PC-3 (cell line): Measurements from ENCODE around the gene PHLDA3. TPM values are rescaled to one million over a fixed set of nuclear protein-coding genes. Genes with fewer than 3 reads are reported as not detected.

ENCODE experiments used
- ATAC-seq: fragments of 200-7000 bp; cut with Tn5 transposase; 2 replicates; pipeline ENCODE4 v1.9.1; 2020; ENCODE audit warnings: mild to moderate bottlenecking, moderate library complexity
- BruUV-seq: library from RNA; stranded (reverse); fragments of 400-500 nt; replicated peaks from 2 replicates; lab custom pipeline; 2021; lab: Mats Ljungman, UMichigan
- CTCF ChIA-PET: fragments of 300-600 bp; sonication (Branson Sonifier 250); formaldehyde crosslinking; loops from one replicate; lab custom pipeline; 2022; ENCODE audit warnings: antibody characterized with exemption; lab: Charles Lee
- POLR2A ChIA-PET: fragments of 300-600 bp; sonication (Branson Sonifier 250); formaldehyde crosslinking; loops from one replicate; lab custom pipeline; 2022; ENCODE audit warnings: antibody characterized with exemption; ENCODE audit not compliant: unreplicated experiment; lab: Charles Lee
- DNase-seq: peaks from one replicate; pipeline ENCODE4 v3.0.0-alpha.2; 2015
- H2AFZ ChIP-seq: fragments of 300-600 bp; sonication (generic); 2 replicates; pipeline ENCODE4 v1.6.0; 2016; ENCODE audit warnings: antibody characterized with exemption, low read length
- H3F3A ChIP-seq: fragments of 300-600 bp; sonication (generic); one replicate; pipeline ENCODE4 v1.6.0; 2017; ENCODE audit warnings: antibody characterized with exemption, low read length, control low read depth, mild to moderate bottlenecking; ENCODE audit not compliant: unreplicated experiment
- H3K27ac ChIP-seq: fragments of 300-600 bp; sonication (generic); 2 replicates; pipeline ENCODE4 v1.5.1; 2016; ENCODE audit warnings: mild to moderate bottlenecking, low read length
- H3K27me3 ChIP-seq: fragments of 300-600 bp; sonication (generic); 2 replicates; pipeline ENCODE4 v1.6.1; 2016; ENCODE audit warnings: low read length, mixed read lengths
- H3K36me3 ChIP-seq: fragments of 300-600 bp; sonication (generic); 2 replicates; pipeline ENCODE4 v1.6.1; 2016; ENCODE audit warnings: low read depth, mixed run types, low read length, mixed read lengths
- H3K4me1 ChIP-seq: fragments of 300-600 bp; sonication (generic); 2 replicates; pipeline ENCODE4 v1.5.1; 2016; ENCODE audit warnings: low read length; ENCODE audit not compliant: insufficient read depth
- H3K4me2 ChIP-seq: fragments of 300-600 bp; sonication (generic); 2 replicates; pipeline ENCODE4 v1.6.0; 2016; ENCODE audit warnings: low read length
- H3K4me3 ChIP-seq: fragments of 300-600 bp; sonication (generic); 2 replicates; pipeline ENCODE4 v1.5.1; 2016; ENCODE audit warnings: mild to moderate bottlenecking, low read length, mixed read lengths
- H3K79me2 ChIP-seq: fragments of 300-600 bp; sonication (generic); 2 replicates; pipeline ENCODE4 v1.6.1; 2017; ENCODE audit warnings: low read length, mixed read lengths
- H3K9ac ChIP-seq: fragments of 300-600 bp; sonication (generic); 2 replicates; pipeline ENCODE4 v1.6.0; 2016; ENCODE audit warnings: mild to moderate bottlenecking, low read length
- H3K9me2 ChIP-seq: fragments of 300-600 bp; sonication (generic); replicated peaks from 2 replicates; pipeline ENCODE4 v1.6.1; 2016; ENCODE audit warnings: mixed run types, low read length, mixed read lengths
- H3K9me3 ChIP-seq: fragments of 300-600 bp; sonication (generic); 2 replicates; pipeline ENCODE4 v1.6.1; 2016; ENCODE audit warnings: low read length, mixed read lengths
- H4K20me1 ChIP-seq: fragments of 300-600 bp; sonication (generic); 2 replicates; pipeline ENCODE4 v1.6.1; 2016; ENCODE audit warnings: low read length, mixed read lengths
- CTCF ChIP-seq: fragments of 300-600 bp; sonication (generic); conservative IDR thresholded peaks from 2 replicates; pipeline ENCODE4 v1.5.1; 2017; ENCODE audit warnings: antibody characterized with exemption, low read depth, mild to moderate bottlenecking, low read length
- EZH2 ChIP-seq: fragments of 300-600 bp; sonication (generic); IDR thresholded peaks from one replicate; pipeline ENCODE4 v1.6.1; 2017; ENCODE audit warnings: antibody characterized with exemption, mild to moderate bottlenecking, low read length; ENCODE audit not compliant: unreplicated experiment
- EZH2phosphoT487 ChIP-seq: fragments of 300-600 bp; sonication (generic); IDR thresholded peaks from 2 replicates; pipeline ENCODE4 v1.6.1; 2018; ENCODE audit warnings: mild to moderate bottlenecking, antibody characterized with exemption, low read length, borderline replicate concordance
- intact Hi-C: fragments of 100-400 bp; cut with micrococcal nuclease; formaldehyde crosslinking; loops from 2 replicates; pipeline ENCODE4 v1.9.0; 2023
- total RNA-seq: library from RNA; depleted of rRNA; stranded (reverse); fragments of >200 nt; gene quantifications from 2 replicates; pipeline ENCODE4 v1.2.3, GENCODE V29; 2014

The PHLDA3 gene
- total RNA-seq, 1 experiment from 2014 or later = 216 TPM

GRCh38 chr1:201506092-201506491 lies 37.1 kb upstream of the PHLDA3 start:
- H3K4me1 ChIP-seq = peaks cover 73% of the 10 kb centered on the region

GRCh38 chr1:201505503-201505890 lies 36.5 kb upstream of the PHLDA3 start:
- Histone ChIP-seq H3K4me1 (peaks cover 68% of the 10 kb centered on the region), H3K27ac (peak overlapping the region; percentile 89)
- no TSS peak for BruUV-seq

More at GRCh38 chr1:201506092-201506491, 37.1 kb upstream of the PHLDA3 start:
- Histone ChIP-seq H3K9me2 (no peaks in the 10 kb centered on the region), H3K27ac (peak overlapping the region; percentile 89), H4K20me1 (peaks cover 8% of the 10 kb centered on the region; the same call in 1 of the 2 replicates), H3K9ac (peak overlapping the region; percentile 83), H3F3A (no peaks in the 10 kb centered on the region), H3K4me2 (peak overlapping the region; percentile 95), H3K79me2 (peaks cover 60% of the 10 kb centered on the region), H3K36me3 (no peaks in the 10 kb centered on the region), H3K27me3 (no peaks in the 10 kb centered on the region), H3K4me3 (peak overlapping the region; percentile 76), H3K9me3 (no peaks in the 10 kb centered on the region), H2AFZ (no peak overlapping the region)
- TF ChIP-seq EZH2phosphoT487 = no peak
- BruUV-seq = TSS peak; percentile 45
- CTCF ChIA-PET = interaction anchor here (1.7 kb wide), 1 partner anchor 25 kb away, joined by 8 read pairs; no protein-coding TSS in a partner anchor
- DNase-seq = no peak
- POLR2A ChIA-PET = interaction anchor here (0.7 to 1.2 kb wide), 2 partner anchors 26 to 506 kb away, joined by 8 to 11 read pairs; no protein-coding TSS in a partner anchor
- ATAC-seq = no peak
- intact Hi-C loops = loop anchor here (2.0 kb wide), 1 partner anchor 17 kb away; no protein-coding TSS in a partner anchor

More at GRCh38 chr1:201505503-201505890, 36.5 kb upstream of the PHLDA3 start:
- TF ChIP-seq EZH2 = no peak
- no peak for TF ChIP-seq EZH2phosphoT487
- no peak for TF ChIP-seq CTCF
- H2AFZ ChIP-seq = no peak overlapping the region
- H3K9ac ChIP-seq = peak overlapping the region; percentile 83
- intact Hi-C loops = no loop called here
- H3K9me3 ChIP-seq = no peaks in the 10 kb centered on the region
- ChIA-PET CTCF (interaction anchor here (1.7 kb wide), 1 partner anchor 24 kb away, joined by 8 read pairs; no protein-coding TSS in a partner anchor), POLR2A (interaction anchor here (0.6 to 1.2 kb wide), 3 partner anchors 9 to 506 kb away, joined by 3 to 11 read pairs (median 8); no protein-coding TSS in a partner anchor)
- peaks cover 9% of the 10 kb centered on the region; the same call in 1 of the 2 replicates for H4K20me1 ChIP-seq
- peaks cover 66% of the 10 kb centered on the region for H3K79me2 ChIP-seq
- H3K4me3 ChIP-seq = peak overlapping the region; percentile 76
- H3K4me2 ChIP-seq = peak overlapping the region; percentile 95
- no peaks in the 10 kb centered on the region for H3F3A ChIP-seq
- peak; percentile 74 for DNase-seq
- no peaks in the 10 kb centered on the region for H3K9me2 ChIP-seq
- no peaks in the 10 kb centered on the region for H3K36me3 ChIP-seq
- H3K27me3 ChIP-seq = no peaks in the 10 kb centered on the region
- peak; percentile 67 for ATAC-seq
